ENCODE data around the gene BRME1.
"Not testable (repeated sequence)": the region's sequence is repeated elsewhere in the genome, so short reads cannot be mapped to it uniquely, and the experiment has no call there.

Gene BRME1

DNA sequence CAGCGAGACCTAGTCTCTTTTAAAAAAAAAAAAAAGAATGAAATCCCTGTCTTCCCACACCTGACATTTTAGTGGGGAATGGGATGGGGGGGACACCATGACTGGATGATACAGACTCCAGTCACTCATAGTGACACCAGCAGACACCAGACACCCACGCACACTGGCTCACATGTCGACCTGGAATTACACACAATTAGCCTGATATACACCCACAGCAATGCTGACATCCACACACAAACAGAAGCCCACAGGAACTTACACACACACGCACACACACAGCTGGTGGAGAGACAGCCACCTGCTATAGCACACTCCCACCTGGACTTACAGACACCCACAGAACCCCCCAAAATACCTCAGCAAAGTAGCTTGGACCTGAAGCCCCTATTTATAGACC is 37.3 kb downstream of the BRME1 start:
- DNase-seq (ENCODE audit: low read depth in 2 of 3, low spot score in 1 of 3) = no peak

DNA sequence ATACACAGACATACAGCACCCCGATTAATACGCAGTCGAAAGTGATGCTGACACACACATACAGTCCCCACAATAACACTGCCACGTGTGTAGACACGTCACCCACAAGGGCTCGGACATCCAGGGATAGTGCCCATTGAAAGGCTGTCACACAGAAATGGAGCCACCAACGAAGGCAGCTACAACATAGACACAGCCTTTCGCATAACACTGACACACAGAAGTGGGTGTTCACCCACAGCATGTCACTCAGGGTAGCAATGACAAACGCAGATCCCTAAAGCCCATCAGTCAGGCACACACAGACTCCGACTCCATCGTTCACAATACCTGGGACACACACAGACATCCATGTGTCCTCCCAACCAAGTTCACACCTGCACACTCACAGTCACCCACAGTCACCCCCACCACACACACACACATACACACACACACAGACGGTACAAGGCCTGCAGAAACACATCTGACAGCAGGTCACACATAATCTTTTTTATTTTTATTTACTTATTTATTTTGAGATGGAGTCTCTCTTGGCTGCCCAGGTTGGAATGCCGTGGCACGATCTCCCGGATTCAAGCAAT is 39.4 kb downstream of the BRME1 start:
- no peak for DNase-seq (ENCODE audit: low read depth in 2 of 3, low spot score in 1 of 3)

DNA sequence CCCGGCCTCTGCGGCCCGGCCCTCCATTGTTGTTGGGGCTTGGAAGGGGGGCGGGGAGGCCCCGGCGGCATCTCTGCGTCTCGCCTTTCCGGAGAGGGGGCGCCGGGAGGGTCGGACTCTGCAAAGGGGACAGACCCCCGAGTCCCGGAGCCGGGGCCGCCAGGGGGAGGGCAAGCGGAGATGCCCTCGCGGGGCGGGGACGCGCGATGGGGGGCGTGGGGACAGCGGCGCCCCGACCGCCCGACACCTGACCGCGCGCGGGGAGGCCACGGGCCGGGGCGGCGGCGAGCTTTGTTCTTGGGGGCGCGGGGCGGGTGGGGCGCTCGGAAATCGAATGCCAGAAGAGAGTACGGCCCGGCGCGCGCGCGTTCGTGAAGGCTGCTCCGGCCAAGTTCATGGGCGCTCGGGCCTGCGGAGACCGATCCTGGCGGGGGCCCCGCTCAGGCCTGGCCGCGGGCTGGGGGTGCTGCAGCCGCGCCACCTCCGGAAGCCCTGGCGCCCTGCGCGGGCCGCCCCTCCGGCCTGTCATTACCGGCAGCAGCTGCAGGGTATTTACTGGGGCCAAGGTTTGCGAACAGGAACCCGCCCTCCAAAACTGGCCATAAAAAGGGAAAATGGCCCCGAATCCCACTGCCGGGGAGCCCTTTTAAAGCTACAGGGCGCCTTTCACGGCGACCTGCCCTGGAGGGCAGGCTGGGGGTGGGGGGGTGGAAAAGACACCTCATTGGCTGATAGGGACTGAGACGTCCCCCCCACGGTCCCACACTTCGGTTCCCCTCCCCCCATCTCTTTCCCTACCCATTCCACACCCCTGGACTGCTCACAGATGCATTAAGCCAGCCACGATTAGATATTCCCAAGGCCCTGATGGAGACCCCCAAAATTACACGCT is 40.1 kb downstream of the BRME1 start:
- DNase-seq (ENCODE audit: low read depth in 2 of 3, low spot score in 1 of 3) = no peak

DNA sequence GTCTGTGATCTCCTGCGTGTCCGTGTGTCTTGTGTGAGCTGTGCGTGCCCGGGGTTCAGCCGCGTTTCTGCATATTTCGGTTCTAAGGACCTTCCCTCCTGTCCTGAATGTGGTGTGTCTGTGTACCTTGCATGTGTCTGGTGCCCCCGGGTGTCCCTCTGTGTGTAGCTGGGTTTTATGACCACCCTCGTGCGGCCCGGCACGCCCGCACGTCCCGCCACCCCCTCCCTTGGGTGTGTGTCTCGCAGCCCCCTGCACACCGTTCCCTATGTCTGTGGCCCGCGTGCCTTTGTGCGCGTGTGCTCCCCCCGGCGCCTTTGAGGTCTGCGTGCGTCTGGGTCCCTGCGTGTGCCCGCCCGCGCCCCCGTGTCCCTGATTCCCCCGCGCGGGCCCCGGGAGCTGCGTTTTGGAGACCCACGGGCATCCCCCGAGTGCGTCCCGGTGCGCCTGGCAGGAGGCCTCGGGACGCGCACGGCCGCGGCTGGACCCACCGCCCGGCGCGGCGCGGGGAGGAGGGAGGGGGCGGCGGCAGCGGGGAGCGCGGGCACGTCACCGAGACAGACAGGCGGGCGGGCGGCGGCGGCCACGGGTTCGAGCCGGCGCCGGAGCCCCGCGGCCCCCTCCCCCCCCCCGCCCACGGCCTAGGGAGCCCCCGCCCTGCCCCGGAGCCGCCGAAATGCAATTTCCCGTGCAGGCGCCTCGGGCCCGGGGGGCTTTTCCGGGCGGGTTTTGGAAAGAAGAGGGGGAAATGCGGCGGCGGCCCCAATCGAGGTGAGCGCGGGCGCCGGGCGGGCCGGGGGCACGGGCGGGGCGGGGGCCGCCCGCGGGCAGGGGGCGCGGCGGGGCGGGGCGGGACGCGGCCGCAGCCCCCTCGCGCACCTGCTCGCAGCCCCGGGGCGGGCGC is 41.0 kb downstream of the BRME1 start:
- no peak for DNase-seq (ENCODE audit: low read depth in 2 of 3, low spot score in 1 of 3)

DNA sequence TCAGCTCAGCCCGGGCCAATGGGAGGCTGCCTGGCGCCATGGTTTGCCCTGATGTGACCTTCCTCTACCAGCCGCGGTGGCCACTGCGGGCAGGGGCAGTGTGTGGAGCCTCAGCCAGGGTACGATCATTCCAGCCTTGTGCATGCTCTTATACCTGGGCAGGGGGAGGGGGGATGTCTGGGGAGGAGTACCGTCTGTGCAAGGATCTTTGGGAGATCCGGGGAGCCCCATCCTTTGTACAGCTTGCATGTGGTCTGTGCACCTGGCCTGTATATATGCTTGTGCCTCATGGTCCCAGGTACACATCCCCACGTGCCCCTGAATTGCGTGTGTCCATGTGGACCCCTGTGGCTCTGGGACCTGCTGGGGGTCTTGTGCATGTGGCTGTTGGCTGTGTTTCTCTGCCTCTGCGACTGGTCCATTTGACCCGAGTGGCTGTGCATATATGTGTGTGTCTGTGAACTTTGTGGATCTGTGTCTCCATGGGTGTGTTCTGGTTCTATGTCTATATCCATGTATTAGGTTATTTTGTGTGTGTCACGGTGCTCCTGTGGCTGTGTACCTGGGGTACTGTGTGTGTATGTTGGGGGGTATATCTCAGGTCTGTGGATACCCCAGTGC is 41.8 kb downstream of the BRME1 start:
- DNase-seq (ENCODE audit: low read depth in 2 of 3, low spot score in 1 of 3) = no peak

DNA sequence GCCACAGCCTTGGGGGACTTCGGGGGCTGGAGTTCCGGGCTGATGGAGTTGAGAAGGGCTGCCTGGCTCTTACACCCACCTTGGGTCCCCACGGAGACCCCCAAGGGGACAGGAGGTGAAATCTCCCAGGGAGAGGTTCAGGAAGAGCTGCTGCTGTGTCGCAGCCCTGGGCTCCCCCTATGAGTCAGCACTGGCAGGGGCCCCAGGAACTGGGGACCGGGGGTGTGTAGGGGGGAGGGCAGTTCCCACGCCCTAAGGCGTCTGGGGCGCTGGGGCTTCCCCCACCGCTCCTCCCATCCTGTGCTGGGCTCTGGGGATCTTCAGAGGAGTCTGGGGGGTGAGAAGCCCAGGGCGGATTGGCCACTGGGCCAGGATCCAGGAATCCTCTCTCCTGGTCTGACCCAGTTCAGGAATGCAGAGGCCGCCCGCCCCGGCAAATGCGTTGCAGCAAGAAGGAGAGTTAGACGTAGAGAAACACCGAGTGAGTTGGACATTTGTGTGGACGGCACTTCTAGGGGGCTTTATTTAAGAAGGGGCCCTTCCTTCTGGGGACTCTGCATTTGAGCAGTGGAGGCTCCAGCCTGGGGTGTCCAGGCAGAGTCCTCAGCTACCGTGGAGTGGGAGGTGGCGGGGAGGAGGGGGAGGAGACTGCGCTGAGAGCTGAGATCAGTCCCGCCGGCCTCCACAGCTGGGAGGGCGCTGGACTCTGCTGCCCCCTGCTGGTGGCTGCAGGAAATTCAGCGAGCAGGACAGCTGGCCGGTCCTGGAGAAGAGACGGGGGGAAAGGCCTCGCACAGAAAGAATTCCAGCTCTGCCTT is 44.0 kb downstream of the BRME1 start:
- DNase-seq (ENCODE audit: low read depth in 2 of 3, low spot score in 1 of 3) = peak; percentile 79 to 87 (median 87)

DNA sequence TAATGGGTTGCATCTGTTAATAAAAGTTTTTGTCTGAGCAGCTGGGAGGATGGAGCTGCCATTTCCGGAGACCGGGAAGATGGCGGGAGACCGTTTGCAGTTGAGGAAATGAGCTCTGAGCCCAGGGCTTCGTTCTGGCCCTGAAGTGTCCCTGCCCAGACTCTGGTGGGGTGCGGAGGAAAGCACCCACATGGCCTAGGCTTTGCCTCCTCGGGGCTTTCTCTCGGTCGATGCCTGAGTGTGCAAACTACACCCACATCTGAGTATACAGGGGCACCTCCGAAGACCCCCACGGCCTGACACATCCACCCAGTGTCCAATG is 44.6 kb downstream of the BRME1 start:
- no peak for DNase-seq (ENCODE audit: low read depth in 2 of 3, low spot score in 1 of 3)

DNA sequence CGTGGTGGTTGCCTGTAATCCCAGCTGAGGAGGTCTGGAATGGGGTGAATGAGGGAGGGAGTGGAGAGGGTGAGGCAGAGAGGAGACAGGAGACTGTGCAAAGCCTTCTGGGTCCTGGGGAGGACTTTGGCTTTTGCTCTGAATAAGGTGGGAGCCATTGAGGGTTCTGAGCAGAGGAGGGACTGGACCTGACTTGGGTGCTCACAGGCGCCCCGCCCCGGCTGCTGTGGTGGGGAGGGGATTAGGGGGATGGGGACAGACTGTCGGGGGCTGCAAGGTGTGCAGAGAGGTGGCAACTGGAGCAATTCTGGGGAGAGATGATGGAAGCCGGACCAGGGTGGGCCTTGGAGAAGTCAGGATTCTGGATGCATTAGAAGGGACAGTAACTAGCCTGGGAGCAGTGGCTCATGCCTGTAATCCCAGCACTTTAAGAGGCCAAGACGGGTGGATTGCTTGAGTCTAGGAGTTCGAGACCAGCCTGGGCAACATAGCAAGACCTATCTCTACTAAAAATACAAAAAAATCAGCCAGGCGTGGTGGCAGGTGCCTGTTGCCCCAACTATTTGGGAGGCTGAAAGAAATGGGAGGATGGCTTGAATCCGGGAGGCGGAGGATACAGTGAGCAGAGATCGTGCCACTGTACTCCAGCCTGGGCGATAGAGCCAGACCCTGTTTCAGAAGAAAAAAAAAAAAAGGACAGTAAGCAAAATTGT is 45.1 kb downstream of the BRME1 start:
- no peak for DNase-seq (ENCODE audit: low read depth in 2 of 3, low spot score in 1 of 3)

DNA sequence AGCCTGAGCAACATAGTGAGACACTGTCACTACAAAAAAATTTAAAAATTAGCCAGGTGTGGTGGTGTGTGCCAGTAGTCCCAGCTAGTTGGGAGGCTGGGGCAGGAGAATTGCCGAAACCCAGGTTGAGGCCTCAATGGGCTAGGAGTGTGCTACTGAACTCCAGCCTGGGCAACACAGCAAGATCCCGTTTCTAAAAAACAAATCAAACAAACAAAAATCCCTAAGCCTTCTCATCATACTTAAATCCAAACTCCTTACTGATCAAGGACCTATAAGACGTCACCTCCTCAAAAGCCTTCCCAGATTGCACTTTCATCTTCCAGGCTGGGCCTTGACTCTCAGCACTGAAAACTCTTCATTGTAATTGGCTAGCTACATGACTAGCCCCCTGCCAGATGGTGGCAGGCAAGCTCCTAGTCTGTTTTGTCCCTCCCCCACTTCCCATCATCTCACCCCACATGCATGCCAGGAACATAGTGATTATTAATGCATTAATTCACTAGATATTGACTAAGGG is 46.5 kb downstream of the BRME1 start:
- no peak for DNase-seq (ENCODE audit: low read depth in 2 of 3, low spot score in 1 of 3)

DNA sequence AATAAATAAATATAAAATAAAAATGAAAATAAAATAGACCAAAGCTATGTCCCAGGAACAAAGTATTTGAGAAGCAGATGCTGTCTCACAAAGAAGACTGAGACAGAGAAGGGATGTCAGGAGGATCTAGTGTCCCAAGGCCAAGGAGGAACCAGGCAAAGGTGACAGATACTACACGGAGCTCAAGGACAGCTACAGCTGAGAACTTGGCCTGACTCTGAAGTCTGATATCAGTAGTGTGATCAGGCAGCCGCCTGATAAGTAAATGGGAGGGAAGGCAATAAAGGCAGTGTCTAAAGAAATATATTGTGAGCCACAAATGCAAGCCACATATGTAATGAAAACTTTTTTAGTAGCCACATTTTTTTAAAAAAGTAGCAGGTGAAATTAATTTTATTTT is 49.4 kb downstream of the BRME1 start:
- DNase-seq (ENCODE audit: low read depth in 2 of 3, low spot score in 1 of 3) = no peak

DNA sequence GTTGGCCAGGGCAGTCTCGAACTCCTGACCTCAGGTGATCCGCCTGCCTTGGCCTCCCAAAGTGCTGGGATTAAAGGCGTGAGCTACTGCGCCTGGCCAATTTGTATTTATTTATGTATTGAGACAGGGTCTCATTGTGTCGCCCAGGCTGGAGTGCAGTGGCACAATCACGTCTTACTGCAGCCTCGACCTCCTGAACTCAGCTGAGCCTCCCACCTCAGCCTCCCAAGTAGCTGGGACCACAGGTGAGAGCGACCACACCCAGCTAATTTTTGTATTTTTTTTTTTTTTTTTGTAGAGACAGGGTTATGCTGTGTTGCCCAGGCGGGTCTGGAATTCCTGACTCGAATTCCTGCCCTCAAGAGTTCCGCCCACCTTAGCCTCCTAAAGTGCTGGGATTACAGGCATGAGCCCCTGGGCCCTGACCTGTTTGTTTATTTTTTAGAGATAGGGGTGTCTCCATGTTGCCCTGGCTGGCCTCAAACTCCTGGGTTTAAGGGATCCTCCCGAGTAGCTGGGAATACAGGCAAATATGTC is 53.7 kb downstream of the BRME1 start:
- not testable (repeated sequence) for DNase-seq (ENCODE audit: low read depth in 2 of 3, low spot score in 1 of 3)

DNA sequence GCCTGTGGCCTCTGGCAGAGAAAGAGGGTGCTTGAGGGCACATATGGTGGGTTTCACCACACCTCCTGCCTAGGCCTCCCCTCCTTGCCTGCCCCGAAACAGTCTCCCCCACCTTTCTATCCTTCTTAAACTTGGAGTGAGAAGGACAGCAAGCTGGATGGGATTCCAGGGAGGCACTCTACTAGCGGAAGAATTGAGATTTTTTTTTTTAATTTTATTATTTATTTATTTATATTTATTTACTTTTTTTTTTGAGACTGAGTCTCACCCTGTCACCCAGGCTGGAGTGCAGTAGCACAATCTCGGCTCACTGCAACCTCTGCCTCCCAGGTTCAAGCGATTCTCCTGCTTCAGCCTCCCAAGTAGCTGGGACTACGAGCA is 54.2 kb downstream of the BRME1 start:
- not testable (repeated sequence) for DNase-seq (ENCODE audit: low read depth in 2 of 3, low spot score in 1 of 3)

DNA sequence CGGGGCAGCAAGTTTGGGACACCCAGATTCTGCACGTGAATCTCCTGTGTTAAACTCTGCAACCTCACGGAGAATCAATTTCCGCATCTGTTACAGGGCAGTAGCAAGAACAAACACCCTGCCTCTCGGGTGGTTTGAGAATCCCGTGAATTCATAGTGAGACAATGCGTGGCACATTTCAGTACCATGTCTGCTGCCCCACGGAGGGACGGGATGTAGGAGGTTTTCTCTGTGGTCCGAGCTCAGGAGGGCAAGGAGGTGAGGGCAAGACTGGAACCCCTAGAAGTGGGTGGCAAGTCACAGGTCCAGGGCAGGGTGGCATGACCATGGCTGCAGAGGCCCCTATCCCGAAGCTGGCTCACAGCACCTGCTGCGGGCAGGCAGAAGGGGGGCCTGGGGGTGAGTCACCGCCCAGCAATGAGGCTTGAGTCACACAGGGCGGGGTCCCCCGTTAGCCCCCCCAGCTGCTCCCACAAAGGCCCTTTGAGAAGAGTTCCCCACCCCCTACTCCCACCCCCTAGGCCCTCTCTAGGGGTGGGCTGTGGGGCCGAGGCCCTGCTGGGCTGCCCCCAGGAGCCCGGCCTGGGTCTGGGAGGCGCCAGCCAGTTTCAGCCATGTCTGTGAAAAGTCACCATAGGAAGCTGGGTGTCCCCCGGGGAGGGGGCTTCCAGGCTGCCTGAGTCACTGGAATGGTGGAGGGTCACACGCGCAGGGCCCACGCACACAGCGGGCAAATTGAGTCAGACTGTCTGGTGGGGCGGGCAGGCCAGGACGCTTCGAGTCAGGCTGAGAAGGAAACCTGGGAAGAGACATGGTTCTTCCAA is 54.8 kb downstream of the BRME1 start:
- DNase-seq (ENCODE audit: low read depth in 2 of 3, low spot score in 1 of 3) = no peak

DNA sequence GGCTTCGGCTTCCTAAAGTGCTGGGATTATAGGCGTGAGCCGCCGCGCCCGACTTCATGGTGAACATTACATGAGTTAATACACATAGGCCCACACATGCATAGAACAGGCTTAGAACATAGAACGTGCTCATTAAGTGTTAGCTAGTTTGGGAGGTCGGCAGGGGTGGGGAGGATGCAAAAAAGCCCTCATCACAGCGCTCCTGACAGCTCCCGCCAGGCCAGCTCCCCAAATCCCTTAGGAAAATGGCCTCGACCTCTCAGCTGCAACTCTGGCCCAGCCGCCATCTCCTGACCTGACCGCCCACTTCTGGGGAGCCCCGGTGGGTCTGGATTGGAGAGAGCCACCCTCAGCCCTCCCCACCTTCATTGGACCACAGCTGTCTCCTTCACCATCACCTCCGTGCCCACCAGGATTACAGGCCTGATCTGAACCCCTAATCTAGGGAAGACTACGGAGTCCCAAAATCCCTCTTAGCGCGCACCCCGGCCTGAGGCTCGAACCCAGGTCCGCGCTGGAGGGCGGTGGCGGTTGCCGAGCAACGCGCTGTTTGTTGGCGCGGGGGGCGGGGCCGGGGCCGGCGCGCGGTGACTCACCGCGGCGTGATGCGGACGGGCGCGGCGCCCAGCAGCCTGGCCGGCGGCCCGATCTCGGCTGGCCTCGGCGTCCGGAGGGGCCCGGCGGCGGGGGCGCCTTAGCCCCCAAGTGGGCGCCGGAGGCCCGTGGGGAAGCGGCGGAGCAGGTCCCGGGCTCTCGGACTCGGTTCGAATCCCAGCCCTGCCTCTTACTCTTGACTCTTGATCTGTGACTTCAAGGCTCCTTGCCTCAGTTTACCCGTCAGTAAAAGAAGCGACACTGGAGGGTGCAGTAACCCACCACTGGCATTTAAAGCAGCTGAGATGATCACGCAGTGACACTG is 55.7 kb downstream of the BRME1 start:
- peak in 2 of 3 donors; percentile 44 to 69 for DNase-seq (ENCODE audit: low read depth in 2 of 3, low spot score in 1 of 3)

DNA sequence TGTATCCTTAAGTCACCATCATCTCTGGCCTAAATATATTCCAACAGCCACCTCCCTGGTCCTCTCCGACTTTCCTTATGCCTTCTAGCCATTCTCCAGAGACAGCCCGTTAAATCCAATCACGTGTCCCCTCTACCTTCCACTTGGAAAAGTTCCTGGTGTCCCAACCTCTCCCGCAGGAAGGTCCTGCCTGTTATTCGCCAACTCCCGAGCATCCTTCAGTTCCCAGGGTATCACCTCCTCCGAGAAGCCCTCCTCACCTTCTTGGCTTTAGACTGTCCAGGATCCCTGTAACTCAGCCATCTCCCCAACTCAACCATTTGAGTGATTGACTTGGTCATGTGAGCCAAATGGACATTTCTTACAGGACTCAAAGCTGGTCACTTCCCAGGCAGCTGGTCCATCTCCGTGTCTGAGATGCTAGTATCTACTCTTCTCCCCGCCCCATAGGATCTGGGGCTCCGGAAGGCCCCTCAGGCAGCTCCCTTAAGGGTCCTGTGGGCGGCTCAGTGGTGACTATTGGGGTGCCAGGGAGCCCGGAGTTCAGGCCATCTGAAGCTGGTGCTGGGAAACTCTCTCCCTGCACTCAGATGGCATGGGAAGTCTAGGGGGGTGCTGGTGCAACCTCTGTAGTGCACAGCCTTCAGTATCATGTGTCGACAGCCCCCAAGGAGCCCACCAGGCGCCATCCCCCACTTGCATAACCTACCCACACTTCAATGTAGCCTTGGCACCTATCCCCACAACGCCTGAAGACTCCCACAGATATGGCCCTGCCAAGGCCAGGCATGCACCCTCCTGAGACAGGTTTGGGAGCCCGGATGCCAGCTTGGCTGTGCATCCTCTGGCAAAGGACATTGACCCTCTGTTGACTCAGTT is 56.9 kb downstream of the BRME1 start:
- DNase-seq (ENCODE audit: low read depth in 2 of 3, low spot score in 1 of 3) = no peak

DNA sequence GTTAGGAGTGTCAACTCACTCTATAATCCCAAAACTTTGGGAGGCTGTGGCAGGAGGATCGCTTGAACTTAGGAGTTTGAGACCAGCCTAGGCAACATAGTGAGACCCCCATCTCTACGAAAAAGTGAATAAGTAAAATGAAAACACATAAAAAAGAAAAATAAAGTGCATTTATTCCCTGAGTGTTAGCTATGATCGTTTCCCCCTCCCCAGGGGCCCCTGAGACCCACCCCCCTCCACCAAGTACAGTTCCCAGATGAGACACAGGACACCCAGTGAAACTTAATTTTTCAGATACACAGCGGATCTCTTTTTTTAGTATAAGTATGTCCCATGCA is 57.6 kb downstream of the BRME1 start:
- DNase-seq (ENCODE audit: low read depth in 2 of 3, low spot score in 1 of 3) = no peak
